ENCODE data around the gene RSPRY1.
A peak's percentile ranks its signal among the peaks of the same experiment; 100 is the strongest.
"Not testable (repeated sequence)": the region's sequence is repeated elsewhere in the genome, so short reads cannot be mapped to it uniquely, and the experiment has no call there.

The RSPRY1 gene

DNA sequence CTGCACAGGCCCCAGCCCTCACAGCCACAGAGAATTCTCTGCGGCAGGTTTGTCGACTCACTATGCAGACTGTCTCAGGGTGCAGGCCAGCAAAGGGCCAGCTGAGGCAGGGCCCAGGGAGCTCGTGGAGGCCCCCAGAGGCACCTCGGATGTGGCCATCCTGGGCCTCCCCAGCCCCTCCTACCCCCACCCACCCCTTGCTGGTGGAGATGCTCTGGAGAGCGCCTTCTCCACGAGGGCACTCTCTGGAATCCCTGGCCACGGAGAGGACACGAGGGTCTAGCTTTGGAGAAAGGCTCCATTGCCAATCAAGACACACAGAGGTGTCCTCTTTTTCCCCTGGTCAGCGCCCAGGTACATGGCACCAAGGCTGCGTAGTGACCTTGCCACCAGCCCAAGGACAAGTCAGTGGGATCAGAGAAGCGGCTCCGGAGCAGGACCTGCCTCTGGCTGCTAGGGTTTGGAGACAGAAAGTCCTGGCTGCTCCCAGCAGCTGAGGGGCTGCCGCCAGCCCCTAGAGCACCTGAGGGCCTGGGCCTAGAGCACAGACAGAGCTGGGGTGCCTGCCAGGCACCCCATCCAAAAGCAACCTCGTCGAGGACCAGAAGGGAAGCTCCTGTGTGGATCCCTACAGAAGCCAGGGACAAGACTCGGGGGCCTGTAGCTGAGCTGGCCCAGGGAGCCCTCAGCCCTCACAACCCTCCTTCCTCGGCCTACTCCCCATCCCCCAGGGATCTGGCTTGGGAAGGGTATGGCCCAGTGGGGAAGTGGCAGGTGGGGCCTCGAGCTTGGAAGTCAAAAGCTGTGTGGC, 77.6 kb downstream of the RSPRY1 start:
- H3K27ac ChIP-seq: no peak overlapping the region

DNA sequence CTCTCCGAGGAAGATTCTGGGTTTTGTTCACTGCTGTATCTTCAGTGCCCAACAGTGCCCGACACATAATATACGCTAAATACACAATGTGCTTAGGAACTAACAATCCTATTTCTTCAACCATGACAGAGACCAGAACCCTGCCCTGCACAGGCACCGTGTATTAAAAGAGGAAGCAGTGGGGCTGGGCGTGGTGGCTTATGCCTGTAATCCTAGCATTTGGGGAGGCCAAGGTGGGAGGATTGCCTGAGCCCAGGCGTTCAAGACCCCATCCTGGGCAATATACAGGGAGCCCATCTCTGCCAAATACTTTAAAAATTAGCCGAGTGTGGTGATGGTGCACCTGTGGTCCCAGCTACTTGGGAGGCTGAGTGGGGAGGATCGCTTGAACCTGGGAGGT, 78.3 kb downstream of the RSPRY1 start:
- no peak for TF ChIP-seq ZFX (IDR thresholded peaks at IDR 0.05; ENCODE audit: borderline replicate concordance)
- TF ChIP-seq, protein P1, sequence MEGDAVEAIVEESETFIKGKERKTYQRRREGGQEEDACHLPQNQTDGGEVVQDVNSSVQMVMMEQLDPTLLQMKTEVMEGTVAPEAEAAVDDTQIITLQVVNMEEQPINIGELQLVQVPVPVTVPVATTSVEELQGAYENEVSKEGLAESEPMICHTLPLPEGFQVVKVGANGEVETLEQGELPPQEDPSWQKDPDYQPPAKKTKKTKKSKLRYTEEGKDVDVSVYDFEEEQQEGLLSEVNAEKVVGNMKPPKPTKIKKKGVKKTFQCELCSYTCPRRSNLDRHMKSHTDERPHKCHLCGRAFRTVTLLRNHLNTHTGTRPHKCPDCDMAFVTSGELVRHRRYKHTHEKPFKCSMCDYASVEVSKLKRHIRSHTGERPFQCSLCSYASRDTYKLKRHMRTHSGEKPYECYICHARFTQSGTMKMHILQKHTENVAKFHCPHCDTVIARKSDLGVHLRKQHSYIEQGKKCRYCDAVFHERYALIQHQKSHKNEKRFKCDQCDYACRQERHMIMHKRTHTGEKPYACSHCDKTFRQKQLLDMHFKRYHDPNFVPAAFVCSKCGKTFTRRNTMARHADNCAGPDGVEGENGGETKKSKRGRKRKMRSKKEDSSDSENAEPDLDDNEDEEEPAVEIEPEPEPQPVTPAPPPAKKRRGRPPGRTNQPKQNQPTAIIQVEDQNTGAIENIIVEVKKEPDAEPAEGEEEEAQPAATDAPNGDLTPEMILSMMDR (IDR thresholded peaks at IDR 0.05): no peak
- no peak overlapping the region for H3K27ac ChIP-seq

More for the DNA sequence above, 77.6 kb downstream of the RSPRY1 start:
- TF ChIP-seq, protein P1 (IDR thresholded peaks at IDR 0.05): no peak
- TF ChIP-seq ZFX (IDR thresholded peaks at IDR 0.05; ENCODE audit: borderline replicate concordance): no peak

DNA sequence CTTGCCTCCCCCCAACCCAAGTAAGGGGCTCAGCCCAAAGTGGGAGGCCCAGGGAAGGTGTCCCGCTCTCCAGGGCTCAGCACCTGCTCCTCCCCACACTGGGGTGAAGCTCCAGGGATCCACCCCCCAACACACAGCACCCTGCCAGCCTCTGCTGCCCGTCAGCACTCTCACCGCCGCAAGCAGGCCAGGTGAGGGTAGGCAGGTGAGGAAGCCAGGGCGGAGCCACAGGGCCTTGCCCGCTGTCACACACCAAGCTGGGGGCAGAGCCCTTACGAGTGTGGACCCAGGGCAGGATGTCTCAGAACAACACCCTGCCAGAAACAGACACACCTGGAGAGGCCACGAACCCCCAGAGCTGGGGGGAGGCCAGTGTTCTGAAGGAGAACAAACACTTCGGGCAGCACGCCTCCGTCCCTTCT, 78.8 kb downstream of the RSPRY1 start:
- H3K27ac ChIP-seq: no peak overlapping the region
- TF ChIP-seq, protein P1 (IDR thresholded peaks at IDR 0.05): no peak
- TF ChIP-seq ZFX (IDR thresholded peaks at IDR 0.05; ENCODE audit: borderline replicate concordance): no peak

DNA sequence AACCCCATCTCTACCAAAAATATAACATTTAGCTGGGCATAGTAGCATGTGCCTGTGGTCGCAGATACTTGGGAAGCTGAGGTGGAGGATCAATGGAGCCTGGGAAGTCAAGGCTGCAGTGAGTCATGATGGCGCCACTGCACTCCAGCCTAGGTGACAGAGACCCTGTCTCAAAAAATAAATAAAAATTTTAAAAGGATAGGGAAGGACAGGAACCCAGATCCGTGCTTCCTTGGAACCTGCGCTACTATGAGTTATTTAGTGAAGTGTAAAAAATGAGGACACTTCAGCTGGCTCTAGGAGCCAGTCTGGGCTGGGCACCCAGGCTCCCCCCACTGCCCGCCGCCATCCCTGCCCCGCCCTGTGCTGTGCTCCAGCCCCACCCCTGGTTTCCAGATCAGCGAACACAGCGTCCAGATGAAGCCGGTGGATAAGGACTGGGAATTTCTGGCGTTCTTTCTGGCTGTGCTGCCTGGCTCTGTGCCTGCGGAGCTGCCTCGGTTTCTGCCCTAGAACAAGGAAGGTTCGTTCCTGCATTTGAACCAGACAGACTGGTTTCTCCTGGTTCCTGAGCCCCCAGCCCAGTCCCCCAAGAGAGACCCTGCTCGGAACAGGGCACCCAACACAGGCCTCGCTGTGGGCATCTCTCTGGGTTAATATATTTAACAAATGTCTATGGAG, 79.9 kb downstream of the RSPRY1 start:
- TF ChIP-seq, protein P1 (IDR thresholded peaks at IDR 0.05): no peak
- no peak for TF ChIP-seq ZFX (IDR thresholded peaks at IDR 0.05; ENCODE audit: borderline replicate concordance)
- H3K27ac ChIP-seq: peak overlapping the region; percentile 31

DNA sequence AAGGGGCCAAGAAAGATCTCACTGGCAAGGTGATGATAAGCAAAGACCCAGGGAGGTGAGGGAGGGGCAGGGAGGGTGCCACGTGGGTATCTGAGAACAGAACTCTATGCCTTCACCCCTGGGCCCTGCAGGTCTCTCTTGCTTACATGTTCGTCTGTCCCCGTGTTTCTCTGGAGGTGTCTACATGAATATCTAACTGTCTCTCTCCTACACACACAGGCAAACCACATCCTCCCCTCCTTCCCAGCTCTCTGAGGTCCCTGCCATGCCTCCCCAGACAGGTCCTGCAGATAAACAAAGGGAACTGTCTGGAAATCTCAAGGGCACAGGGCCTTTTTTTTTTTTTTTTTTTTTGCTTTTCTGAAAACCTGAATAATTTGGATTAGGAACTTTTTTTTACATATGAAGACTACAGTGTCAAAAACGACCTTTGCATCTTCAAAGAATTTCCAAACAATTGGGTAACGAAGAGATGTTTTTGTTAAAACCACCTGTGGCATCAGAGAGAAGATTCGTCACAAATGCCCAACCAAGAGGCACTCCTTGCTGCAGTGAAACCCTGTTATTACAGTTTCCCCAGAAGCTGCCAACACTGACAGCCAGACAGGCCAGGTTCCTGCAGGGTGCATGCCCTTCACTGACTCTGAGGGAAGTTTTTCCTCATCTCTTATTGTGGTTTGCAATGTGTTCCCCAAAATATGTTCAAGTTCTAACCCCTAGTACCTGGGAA, 80.6 kb downstream of the RSPRY1 start:
- TF ChIP-seq, protein P1 (IDR thresholded peaks at IDR 0.05): no peak
- no peak for TF ChIP-seq ZFX (IDR thresholded peaks at IDR 0.05; ENCODE audit: borderline replicate concordance)
- peak overlapping the region; percentile 31 for H3K27ac ChIP-seq

DNA sequence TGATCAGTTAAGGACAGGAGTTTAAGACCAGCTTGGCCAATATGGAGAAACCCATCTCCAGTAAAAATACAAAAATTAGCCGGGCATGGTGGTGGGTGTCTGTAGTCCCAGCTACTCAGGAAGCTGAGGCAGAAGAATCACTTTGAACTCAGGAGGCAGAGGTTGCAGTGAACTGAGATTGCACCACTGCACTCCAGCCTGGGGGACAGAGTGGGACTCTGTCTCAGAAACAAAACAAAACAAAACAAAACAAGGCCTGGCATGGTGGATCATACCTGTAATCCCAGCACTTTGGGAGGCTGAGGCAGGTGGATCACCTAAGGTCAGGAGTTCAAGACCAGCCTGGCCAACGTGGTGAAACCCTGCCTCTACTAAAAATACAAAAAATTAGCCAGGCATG, 81.2 kb downstream of the RSPRY1 start:
- not testable (repeated sequence) for H3K27ac ChIP-seq

DNA sequence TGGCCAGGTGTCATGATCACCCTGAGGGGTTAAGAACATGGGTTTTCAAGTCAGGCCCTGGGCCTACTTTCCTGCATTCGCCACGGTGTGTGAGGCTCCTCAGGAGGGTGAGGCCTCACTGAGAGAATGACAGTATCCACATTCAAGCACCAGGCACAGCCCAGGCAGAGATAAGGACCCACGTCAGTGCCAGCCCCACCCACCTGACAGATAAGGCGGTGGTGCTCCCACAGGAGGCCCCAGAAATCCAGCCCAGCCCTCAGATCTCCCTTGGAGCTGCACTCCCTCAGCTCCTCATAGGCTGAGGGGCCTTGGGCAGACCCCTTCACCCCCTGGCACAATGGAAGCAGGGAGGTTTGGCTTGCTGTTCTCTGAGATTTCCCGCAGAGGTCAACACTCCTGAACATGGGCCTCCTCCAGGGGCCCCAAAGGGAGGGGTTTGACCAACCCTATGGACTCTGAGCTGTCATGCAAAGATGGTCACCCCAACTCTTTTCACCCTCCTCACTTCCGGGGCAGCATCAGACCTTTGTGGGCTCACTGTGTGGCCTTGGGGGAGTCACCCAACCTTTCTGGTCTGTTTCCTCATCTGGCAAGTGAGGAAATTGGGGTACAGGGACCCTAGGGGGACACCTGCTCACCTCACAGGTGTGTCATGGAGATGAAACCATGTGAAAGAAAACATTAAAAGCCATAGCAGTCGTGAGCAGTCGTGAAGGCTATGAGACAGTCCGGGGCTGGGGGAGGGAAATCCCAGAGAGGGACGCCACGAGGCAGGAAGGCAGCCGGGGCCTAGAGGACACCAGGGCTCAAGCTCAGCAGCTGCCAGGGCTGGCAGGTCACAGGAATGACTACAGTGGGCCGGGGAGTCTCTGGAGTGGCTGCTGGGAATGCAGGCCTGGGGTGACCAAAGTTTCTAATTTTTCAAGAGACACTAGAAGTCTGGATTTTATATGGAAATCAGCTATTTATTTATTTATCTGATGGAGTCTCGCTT, 83.0 kb downstream of the RSPRY1 start:
- H3K27ac ChIP-seq: no peak overlapping the region
- TF ChIP-seq ZFX (IDR thresholded peaks at IDR 0.05; ENCODE audit: borderline replicate concordance): no peak
- TF ChIP-seq, protein P1 (IDR thresholded peaks at IDR 0.05): no peak
